ENCODE measurements around the gene LTC4S. TPM values are rescaled to one million over a fixed set of nuclear protein-coding genes. Genes with fewer than 3 reads are reported as not detected.

The LTC4S gene
- total RNA-seq, 2 experiments from 2014 or later: 0.39 to 0.42 TPM

DNA sequence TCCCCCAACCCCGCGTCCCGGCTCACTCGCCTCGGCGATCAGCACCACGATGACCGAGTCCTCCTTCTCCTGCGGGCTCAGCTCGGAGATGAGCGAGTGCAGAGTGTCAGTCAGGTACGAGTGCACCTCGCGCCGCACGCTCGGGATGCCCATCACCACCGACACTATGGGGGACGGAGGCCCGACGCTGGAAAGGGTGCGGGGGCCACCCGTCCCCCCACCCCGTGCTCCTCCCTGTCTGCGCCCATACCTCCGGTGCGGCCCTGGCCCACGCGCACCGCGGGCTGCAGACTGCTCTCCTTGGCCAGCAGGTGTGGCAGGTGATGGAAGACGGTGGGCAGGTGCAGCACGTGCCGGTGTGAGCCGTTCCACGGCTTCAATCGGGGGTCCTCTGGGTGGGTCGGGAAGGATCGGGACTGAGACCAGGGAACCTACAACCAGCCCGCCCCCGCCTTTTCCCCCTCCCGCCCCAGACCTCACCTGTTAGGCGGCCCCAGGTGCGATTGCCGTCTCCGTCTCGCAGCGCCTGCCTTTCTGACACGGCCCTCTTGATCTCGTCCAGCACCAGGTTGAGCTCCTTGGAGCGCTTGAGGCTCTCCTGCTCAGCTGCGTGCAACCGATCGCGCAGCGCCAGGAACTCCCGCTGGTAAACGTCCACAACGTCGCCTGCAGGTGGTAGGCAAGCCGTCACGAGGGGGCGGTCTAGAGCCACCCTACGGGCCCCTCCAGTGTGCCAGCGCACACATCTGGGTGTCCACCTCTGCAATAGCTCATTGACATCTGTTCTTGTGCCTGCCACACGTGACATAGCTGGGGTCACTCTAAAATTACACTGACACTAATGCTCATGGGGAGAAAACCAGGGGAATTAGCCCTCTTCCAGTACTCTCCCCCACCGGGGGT is 7.8 kb downstream of the LTC4S start:
- no peak overlapping the region for H3K27ac Mint-ChIP-seq
- CTCF ChIA-PET: interaction anchor here (0.5 to 2.7 kb wide), 27 partner anchors 9 to 1430 kb away, joined by 3 to 14 read pairs (median 4); partner anchors contain the start of genes MAML1, MRNIP and SQSTM1
- DNase-seq (peak; percentile 93), ATAC-seq (peak; percentile 57)
- H3K36me3 Mint-ChIP-seq (ENCODE audit: low read depth): peaks cover 20% of the 10 kb centered on the region
- H3K9me3 Mint-ChIP-seq (ENCODE audit: low read depth): no peaks in the 10 kb centered on the region
- H3K4me1 Mint-ChIP-seq: peaks cover 40% of the 10 kb centered on the region
- H3K27me3 Mint-ChIP-seq: no peaks in the 10 kb centered on the region
- H3K4me3 Mint-ChIP-seq: no peak overlapping the region
- POLR2A ChIA-PET: no interaction called here
- intact Hi-C loops (cut with DNase I, micrococcal nuclease): loop anchor here (1.0 to 5.0 kb wide), 7 partner anchors 35 to 291 kb away; partner anchors contain the start of genes MRNIP (in 1 of the 2), RNF130 (in 1 of the 2) and TBC1D9B (in 1 of the 2)

DNA sequence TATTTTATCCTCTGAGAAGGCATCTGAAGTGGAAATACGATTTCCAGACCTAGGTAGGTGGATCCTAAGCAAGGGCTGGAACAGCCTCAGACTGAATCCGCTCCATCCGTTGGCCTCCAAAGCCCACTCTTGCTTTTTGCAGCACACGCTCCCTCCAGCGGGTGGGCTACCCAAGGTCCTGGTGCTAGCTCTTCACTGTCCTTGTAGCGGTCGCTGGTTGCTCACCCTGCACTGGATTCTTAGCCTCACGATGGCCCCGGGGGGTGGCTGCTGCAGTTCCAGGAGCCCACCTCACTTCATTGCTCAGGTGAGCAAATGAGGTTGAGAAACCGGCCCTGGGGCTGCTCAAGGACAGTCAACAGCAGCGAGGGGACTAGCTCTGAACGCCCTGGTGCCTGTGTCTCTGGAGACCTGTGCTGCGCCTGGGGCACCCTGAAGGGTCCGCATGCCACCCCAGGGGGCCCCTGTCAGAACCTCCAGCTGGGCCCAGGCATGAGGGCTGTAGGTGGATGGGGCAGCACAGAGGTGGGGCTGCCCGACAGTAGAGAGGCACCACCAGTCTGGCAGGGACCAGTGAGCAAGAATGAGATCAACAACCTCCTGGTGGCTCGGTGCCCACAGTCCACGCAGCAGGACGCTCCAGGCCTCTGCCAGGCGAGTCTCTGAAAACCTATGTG is 8.6 kb downstream of the LTC4S start:
- ChIA-PET POLR2A (no interaction called here), CTCF (interaction anchor here (0.6 to 2.7 kb wide), 22 partner anchors 9 to 689 kb away, joined by 3 to 14 read pairs (median 4); partner anchors contain the start of genes MAML1, MRNIP and SQSTM1)
- ATAC-seq (no peak), DNase-seq (no peak)
- no peaks in the 10 kb centered on the region for H3K27me3 Mint-ChIP-seq
- no peak overlapping the region for H3K27ac Mint-ChIP-seq
- H3K36me3 Mint-ChIP-seq (ENCODE audit: low read depth): peaks cover 13% of the 10 kb centered on the region
- no peak overlapping the region for H3K4me3 Mint-ChIP-seq
- intact Hi-C loops (cut with DNase I, micrococcal nuclease): loop anchor here (1.0 to 5.0 kb wide), 7 partner anchors 34 to 290 kb away; partner anchors contain the start of genes MRNIP (in 1 of the 2), RNF130 (in 1 of the 2) and TBC1D9B (in 1 of the 2)
- H3K9me3 Mint-ChIP-seq (ENCODE audit: low read depth): no peaks in the 10 kb centered on the region
- peaks cover 36% of the 10 kb centered on the region for H3K4me1 Mint-ChIP-seq

DNA sequence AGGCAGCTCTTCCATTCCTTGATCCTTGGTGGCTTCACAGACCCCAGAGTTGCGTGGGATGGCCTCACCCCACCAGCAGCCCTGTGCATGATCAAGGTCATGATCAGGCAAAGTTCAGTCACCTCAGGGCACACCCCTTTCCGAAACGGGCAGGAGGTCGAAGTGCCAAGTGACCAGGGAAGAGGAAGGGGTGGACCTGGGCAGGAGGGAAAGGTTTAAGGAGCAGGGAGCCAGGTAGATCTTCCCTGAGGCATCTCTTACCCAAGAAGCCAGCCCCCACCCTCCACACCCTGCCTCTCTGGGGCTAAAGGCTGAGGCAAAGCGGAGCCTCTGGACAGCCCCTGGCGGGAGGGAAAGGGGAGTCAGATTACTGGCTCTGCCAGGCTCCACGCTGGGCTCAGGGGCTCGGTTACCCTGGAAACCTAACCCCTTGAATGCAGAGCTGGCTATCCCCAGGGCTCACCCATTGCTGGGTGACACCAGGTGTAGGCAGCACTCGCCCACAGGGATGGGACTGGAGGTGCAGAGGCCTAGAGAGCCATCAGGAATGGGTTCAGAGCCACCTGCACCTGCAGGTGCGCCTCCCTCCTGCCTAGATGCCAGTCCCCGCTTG is 9.3 kb downstream of the LTC4S start:
- DNase-seq (no peak), ATAC-seq (peak; percentile 0)
- H3K4me3 Mint-ChIP-seq: no peak overlapping the region
- H3K27ac Mint-ChIP-seq: peak overlapping the region; percentile 25
- intact Hi-C loops (cut with DNase I, micrococcal nuclease): loop anchor here (1.0 to 5.0 kb wide), 8 partner anchors 33 to 289 kb away; partner anchors contain the start of genes MRNIP (in 2 of the 2), RNF130 (in 1 of the 2) and TBC1D9B (in 1 of the 2)
- H3K9me3 Mint-ChIP-seq (ENCODE audit: low read depth): no peaks in the 10 kb centered on the region
- H3K27me3 Mint-ChIP-seq: no peaks in the 10 kb centered on the region
- ChIA-PET POLR2A (interaction anchor here (1.3 kb wide), 2 partner anchors 17 to 71 kb away, joined by 3 read pairs; partner anchors contain the start of genes MAML1 and SQSTM1), CTCF (interaction anchor here (1.0 to 2.2 kb wide), 10 partner anchors 9 to 129 kb away, joined by 3 to 12 read pairs (median 5); partner anchors contain the start of genes LTC4S and MRNIP)
- H3K36me3 Mint-ChIP-seq (ENCODE audit: low read depth): peaks cover 11% of the 10 kb centered on the region
- H3K4me1 Mint-ChIP-seq: peaks cover 36% of the 10 kb centered on the region

DNA sequence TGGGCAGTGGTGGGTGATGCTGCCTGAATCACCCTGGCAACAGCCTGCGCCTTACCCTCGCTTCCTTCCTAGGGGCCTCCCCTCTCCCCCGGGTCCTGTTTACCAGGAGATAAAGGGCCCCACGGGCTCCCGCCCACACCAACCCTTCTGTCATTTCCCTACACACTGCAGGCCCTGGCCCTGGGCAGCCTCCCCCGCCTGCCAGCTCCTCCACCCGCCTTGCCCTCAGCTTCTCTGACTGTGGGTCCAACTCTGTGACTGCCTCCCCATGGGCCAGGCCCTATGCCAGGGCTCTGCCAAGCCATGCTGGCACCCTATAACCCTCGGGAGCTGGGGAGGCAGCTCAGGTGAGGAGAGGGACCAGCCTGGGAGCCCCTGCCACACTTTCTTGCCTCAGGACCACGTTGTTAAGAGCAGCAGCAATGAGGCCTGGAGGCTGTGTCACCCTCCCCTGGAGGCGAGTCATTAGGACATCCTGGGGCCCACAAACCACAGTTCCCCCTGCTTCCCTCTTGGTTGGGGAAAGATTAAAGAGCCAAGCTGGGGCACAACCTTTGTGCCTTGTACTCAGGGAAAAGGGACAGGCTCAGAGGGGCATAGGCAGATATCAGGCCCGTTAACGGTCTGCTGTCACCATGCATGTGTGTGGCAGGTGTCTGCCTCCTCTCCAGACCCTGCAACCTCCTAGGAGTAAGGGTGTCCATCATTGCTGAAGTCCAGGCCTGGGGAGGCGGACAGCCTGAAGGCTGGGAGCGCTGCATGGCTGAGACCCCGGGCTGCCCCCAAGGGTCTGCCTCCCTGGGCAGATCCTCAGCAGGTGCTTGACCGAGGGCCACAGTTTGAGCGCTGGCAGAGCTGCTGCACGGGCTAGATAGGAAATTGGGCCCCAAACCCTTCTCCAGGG is 10.1 kb downstream of the LTC4S start:
- DNase-seq: peak; percentile 86

DNA sequence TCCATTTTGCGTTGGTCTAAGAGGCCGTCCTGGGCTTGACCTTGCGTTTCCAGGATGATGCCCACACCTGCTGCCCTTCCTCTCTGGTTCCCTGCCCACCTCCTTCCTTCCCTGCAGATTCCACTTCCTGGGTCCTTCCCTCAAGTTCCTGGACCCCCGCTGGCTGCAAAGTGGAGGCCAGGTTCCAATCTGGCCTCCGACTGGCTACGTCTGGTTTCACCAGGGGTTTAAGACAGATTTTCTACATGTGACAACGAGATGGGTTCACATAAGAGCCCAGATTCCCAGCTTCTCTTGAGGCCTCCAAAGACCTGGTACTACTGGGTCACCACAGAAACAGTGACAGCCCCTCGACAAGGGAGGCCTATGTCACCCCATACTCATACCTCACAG is 10.8 kb downstream of the LTC4S start:
- ATAC-seq: no peak
- Mint-ChIP-seq H3K27ac (peak overlapping the region; percentile 66), H3K4me1 (peaks cover 36% of the 10 kb centered on the region), H3K27me3 (no peaks in the 10 kb centered on the region), H3K9me3 (ENCODE audit: low read depth) (no peaks in the 10 kb centered on the region), H3K4me3 (peak overlapping the region; percentile 82), H3K36me3 (ENCODE audit: low read depth) (peaks cover 5% of the 10 kb centered on the region)
- ChIA-PET POLR2A (interaction anchor here (1.3 kb wide), 2 partner anchors 16 to 72 kb away, joined by 3 read pairs; partner anchors contain the start of genes MAML1 and SQSTM1), CTCF (interaction anchor here (1.0 to 2.0 kb wide), 2 partner anchors 57 to 405 kb away, joined by 3 to 5 read pairs; partner anchors contain the start of gene RASGEF1C)
- DNase-seq: no peak
- intact Hi-C loops (cut with DNase I, micrococcal nuclease): loop anchor here (2.0 to 5.0 kb wide), 5 partner anchors 16 to 288 kb away; partner anchors contain the start of genes RNF130 (in 1 of the 2), SQSTM1 (in 1 of the 2) and TBC1D9B (in 1 of the 2)

More for the DNA sequence above, 10.1 kb downstream of the LTC4S start:
- POLR2A ChIA-PET: interaction anchor here (1.3 kb wide), 2 partner anchors 16 to 72 kb away, joined by 3 read pairs; partner anchors contain the start of genes MAML1 and SQSTM1
- Mint-ChIP-seq H3K4me1 (peaks cover 36% of the 10 kb centered on the region), H3K9me3 (ENCODE audit: low read depth) (no peaks in the 10 kb centered on the region), H3K27ac (peak overlapping the region; percentile 66), H3K36me3 (ENCODE audit: low read depth) (peaks cover 10% of the 10 kb centered on the region), H3K4me3 (peak overlapping the region; percentile 82), H3K27me3 (no peaks in the 10 kb centered on the region)
- ATAC-seq: peak; percentile 68
- intact Hi-C loops (cut with DNase I, micrococcal nuclease): loop anchor here (1.0 to 5.0 kb wide), 7 partner anchors 17 to 288 kb away; partner anchors contain the start of genes MRNIP (in 2 of the 2), RNF130 (in 1 of the 2), SQSTM1 (in 1 of the 2) and TBC1D9B (in 1 of the 2)
- CTCF ChIA-PET: interaction anchor here (0.6 to 2.0 kb wide), 4 partner anchors 10 to 1072 kb away, joined by 3 to 5 read pairs (median 4); partner anchors contain the start of genes LTC4S and RASGEF1C

DNA sequence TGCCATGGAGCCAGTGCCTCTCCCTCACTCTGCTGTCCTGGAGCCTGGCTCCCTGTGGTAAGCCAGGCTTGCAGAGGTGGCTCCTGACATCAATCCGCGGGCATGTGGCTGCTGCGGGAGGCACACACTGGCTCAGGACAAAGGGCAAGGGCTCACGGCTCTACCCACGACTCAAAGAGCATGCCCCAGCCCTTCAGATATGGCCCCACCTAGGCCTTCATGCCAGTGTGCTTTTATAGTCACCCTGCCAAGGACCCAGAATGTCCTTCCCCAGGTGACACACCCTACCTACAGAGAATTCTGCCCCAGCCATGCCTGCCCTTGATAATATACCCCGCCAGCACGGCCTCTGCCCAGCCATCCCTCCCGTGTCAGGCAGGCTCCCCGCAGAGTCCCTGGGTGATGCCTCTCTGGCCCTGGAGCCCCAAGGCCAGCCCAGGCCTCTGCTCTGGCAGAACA is 11.3 kb downstream of the LTC4S start:
- Mint-ChIP-seq H3K27ac (peak overlapping the region; percentile 43), H3K36me3 (ENCODE audit: low read depth) (peaks cover 2% of the 10 kb centered on the region), H3K27me3 (no peaks in the 10 kb centered on the region), H3K4me3 (peak overlapping the region; percentile 82), H3K9me3 (ENCODE audit: low read depth) (no peaks in the 10 kb centered on the region), H3K4me1 (peaks cover 36% of the 10 kb centered on the region)
- ChIA-PET CTCF (no interaction called here), POLR2A (no interaction called here)
- ATAC-seq: no peak
- DNase-seq: no peak
- intact Hi-C loops (cut with DNase I, micrococcal nuclease): loop anchor here (2.0 to 5.0 kb wide), 5 partner anchors 16 to 487 kb away; partner anchors contain the start of genes HNRNPH1 (in 1 of the 2), MAPK9 (in 1 of the 2), RUFY1 (in 1 of the 2) and SQSTM1 (in 1 of the 2)

GRCh38 chr5:179805529-179806249 is 11.9 kb downstream of the LTC4S start:
- ChIA-PET POLR2A (no interaction called here), CTCF (interaction anchor here (0.7 kb wide), 1 partner anchor 31 kb away, joined by 3 read pairs; no protein-coding TSS in a partner anchor)
- Mint-ChIP-seq H3K4me1 (peaks cover 36% of the 10 kb centered on the region), H3K27me3 (no peaks in the 10 kb centered on the region), H3K27ac (peak overlapping the region; percentile 43), H3K4me3 (peak overlapping the region; percentile 82), H3K36me3 (ENCODE audit: low read depth) (peaks cover 6% of the 10 kb centered on the region), H3K9me3 (ENCODE audit: low read depth) (no peaks in the 10 kb centered on the region)
- ATAC-seq (peak; percentile 8), DNase-seq (peak; percentile 73)
- intact Hi-C loops (cut with DNase I, micrococcal nuclease): loop anchor here (1.0 to 5.0 kb wide), 9 partner anchors 15 to 487 kb away; partner anchors contain the start of genes SQSTM1 (in 2 of the 2), CANX (in 1 of the 2), HNRNPH1 (in 1 of the 2) and MAML1 (in 1 of the 2)

GRCh38 chr5:179806250-179807048 is 12.7 kb downstream of the LTC4S start, which contains the start of gene MGAT4B:
Gene MGAT4B, minus strand, starts transcription at chr5:179806866. Its CDS starts 283 bp downstream, at chr5:179806583.
- Mint-ChIP-seq H3K4me1 (peaks cover 36% of the 10 kb centered on the region), H3K27ac (peak within 1 kb of the TSS; percentile 25), H3K27me3 (no peaks in the 10 kb centered on the region), H3K4me3 (peak within 1 kb of the TSS; percentile 82), H3K9me3 (ENCODE audit: low read depth) (no peaks in the 10 kb centered on the region), H3K36me3 (ENCODE audit: low read depth) (peaks cover 10% of the 10 kb centered on the region)
- DNase-seq (peak; percentile 82), ATAC-seq (peak; percentile 65)
- intact Hi-C loops (cut with DNase I, micrococcal nuclease): loop anchor here in 1 of 2 experiments (1.0 to 5.0 kb wide), 8 partner anchors 10 to 486 kb away; partner anchors contain the start of genes CANX, HNRNPH1, MAML1 and MAPK9
- ChIA-PET CTCF (interaction anchor here (0.6 to 0.7 kb wide), 2 partner anchors 30 to 128 kb away, joined by 3 read pairs; no protein-coding TSS in a partner anchor), POLR2A (no interaction called here)

All from activated CD4-positive, alpha-beta T cell treated with anti-CD3 and anti-CD28 coated beads for 36 hours (primary cell).